ENCODE data around the gene MTHFD2L. TPM values are rescaled to one million over a fixed set of nuclear protein-coding genes. Genes with fewer than 3 reads are reported as not detected.

The MTHFD2L gene
- polyA plus RNA-seq, 3 donors, result 4.3 to 7.0 (median 4.8) TPM

DNA sequence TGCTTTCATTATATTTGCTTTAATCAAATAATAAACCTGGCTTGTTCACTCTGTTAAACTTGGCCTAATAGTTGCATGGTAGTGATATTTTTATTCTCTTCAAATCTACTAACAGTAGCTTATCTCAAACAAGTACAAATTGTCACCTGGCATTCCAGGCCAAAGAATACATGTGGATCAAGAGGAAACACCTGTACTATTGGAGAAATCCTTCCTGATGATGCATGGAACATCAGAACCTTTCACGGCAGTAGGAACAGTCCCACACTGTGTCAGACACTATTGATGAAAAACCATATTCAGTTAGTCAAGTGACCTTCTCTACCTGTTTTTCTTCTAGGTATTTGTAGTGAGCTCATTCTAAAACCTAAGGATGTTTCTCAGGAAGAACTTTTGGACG lies 17.0 kb downstream of the MTHFD2L start:
- H3K9ac ChIP-seq (ENCODE audit: insufficient read depth, low read length, poor library complexity, severe bottlenecking), result no peak overlapping the region
- no peak for DNase-seq
- no peaks in the 10 kb centered on the region for H3K36me3 ChIP-seq (replicated peaks in 1 of 2; ENCODE audit: control insufficient read depth in 1 of 2, insufficient read depth in 2 of 2, low read length in 2 of 2)
- no peaks in the 10 kb centered on the region for H3K27me3 ChIP-seq (ENCODE audit: control insufficient read depth in 2 of 2, insufficient read depth in 2 of 2, low read length in 2 of 2)
- H3K36me3 Mint-ChIP-seq, result peaks cover 2 to 7% of the 10 kb centered on the region in 2 donors
- no CpG with 5 or more reads among the region's 2 CpGs for WGBS (ENCODE audit: insufficient coverage)
- H3K27me3 Mint-ChIP-seq (ENCODE audit: low read depth in 3 of 3), result no peaks in the 10 kb centered on the region
- H3K27ac ChIP-seq (ENCODE audit: low read depth in 1 of 2, low read length in 2 of 2), result no peak overlapping the region
- no peak overlapping the region for H3K27ac Mint-ChIP-seq
- H3K4me3 Mint-ChIP-seq, result no peak overlapping the region
- no peaks in the 10 kb centered on the region for H3K9me3 ChIP-seq (replicated peaks in 1 of 2; ENCODE audit: control insufficient read depth in 1 of 2, insufficient read depth in 1 of 2, low read length in 2 of 2)
- intact Hi-C loops (cut with micrococcal nuclease), result no loop called here
- H3K9me3 Mint-ChIP-seq, result peaks cover 0 to 2% (median 0%) of the 10 kb centered on the region in 7 donors
- H3K4me2 ChIP-seq (replicated peaks; ENCODE audit: extremely low read depth, low read length, poor library complexity, severe bottlenecking), result no peak overlapping the region
- H3K4me1 Mint-ChIP-seq, result no peaks in the 10 kb centered on the region
- no peaks in the 10 kb centered on the region for H3K4me1 ChIP-seq (ENCODE audit: control insufficient read depth in 1 of 2, insufficient read depth in 2 of 2, low read length in 2 of 2)
- TF ChIP-seq, protein P1, sequence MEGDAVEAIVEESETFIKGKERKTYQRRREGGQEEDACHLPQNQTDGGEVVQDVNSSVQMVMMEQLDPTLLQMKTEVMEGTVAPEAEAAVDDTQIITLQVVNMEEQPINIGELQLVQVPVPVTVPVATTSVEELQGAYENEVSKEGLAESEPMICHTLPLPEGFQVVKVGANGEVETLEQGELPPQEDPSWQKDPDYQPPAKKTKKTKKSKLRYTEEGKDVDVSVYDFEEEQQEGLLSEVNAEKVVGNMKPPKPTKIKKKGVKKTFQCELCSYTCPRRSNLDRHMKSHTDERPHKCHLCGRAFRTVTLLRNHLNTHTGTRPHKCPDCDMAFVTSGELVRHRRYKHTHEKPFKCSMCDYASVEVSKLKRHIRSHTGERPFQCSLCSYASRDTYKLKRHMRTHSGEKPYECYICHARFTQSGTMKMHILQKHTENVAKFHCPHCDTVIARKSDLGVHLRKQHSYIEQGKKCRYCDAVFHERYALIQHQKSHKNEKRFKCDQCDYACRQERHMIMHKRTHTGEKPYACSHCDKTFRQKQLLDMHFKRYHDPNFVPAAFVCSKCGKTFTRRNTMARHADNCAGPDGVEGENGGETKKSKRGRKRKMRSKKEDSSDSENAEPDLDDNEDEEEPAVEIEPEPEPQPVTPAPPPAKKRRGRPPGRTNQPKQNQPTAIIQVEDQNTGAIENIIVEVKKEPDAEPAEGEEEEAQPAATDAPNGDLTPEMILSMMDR (IDR thresholded peaks at IDR 0.05), result no peak
- H3K4me3 ChIP-seq (replicated peaks in 1 of 3; ENCODE audit: low read depth in 2 of 3, low read length in 3 of 3), result no peak overlapping the region
- H3K79me2 ChIP-seq (ENCODE audit: insufficient read depth, low read length), result no peaks in the 10 kb centered on the region
- H2AFZ ChIP-seq (ENCODE audit: insufficient read depth, low read depth, low read length, poor library complexity, severe bottlenecking), result no peak overlapping the region
- no peaks in the 10 kb centered on the region for H4K20me1 ChIP-seq (ENCODE audit: insufficient read depth, low read length)

DNA sequence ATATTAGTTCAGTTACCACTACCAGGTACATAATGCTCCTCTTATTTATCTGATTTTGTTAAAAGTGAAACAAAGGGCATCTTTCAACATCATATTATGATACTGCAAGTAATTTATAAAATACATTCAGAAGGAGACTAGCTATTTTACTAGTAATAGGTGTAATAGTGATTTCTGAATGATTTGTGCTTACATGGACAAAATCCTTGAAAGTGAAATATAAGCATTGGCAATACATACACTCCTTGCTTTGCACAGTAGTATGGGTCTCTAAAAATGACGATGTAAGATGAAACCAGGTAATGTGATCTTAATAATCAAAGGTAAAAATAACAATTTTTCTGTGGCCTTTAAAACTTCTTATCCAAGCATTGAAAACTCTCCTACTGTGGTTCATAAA lies 17.5 kb downstream of the MTHFD2L start:
- no peak overlapping the region for H3K4me3 ChIP-seq (replicated peaks in 1 of 3; ENCODE audit: low read depth in 2 of 3, low read length in 3 of 3)
- H3K79me2 ChIP-seq (ENCODE audit: insufficient read depth, low read length), result no peaks in the 10 kb centered on the region
- intact Hi-C loops (cut with micrococcal nuclease), result no loop called here
- peaks cover 0 to under 1% (median 0%) of the 10 kb centered on the region in 7 donors for H3K9me3 Mint-ChIP-seq
- no peaks in the 10 kb centered on the region for H3K4me1 ChIP-seq (ENCODE audit: control insufficient read depth in 1 of 2, insufficient read depth in 2 of 2, low read length in 2 of 2)
- no peak for DNase-seq
- no peak overlapping the region for H3K27ac Mint-ChIP-seq
- no peaks in the 10 kb centered on the region for H3K36me3 ChIP-seq (replicated peaks in 1 of 2; ENCODE audit: control insufficient read depth in 1 of 2, insufficient read depth in 2 of 2, low read length in 2 of 2)
- TF ChIP-seq, protein P1 (IDR thresholded peaks at IDR 0.05), result no peak
- no peaks in the 10 kb centered on the region for H4K20me1 ChIP-seq (ENCODE audit: insufficient read depth, low read length)
- no peak overlapping the region for H3K9ac ChIP-seq (ENCODE audit: insufficient read depth, low read length, poor library complexity, severe bottlenecking)
- H3K9me3 ChIP-seq (replicated peaks in 1 of 2; ENCODE audit: control insufficient read depth in 1 of 2, insufficient read depth in 1 of 2, low read length in 2 of 2), result no peaks in the 10 kb centered on the region
- peaks cover 2 to 7% of the 10 kb centered on the region in 2 donors for H3K36me3 Mint-ChIP-seq
- no peak overlapping the region for H3K4me2 ChIP-seq (replicated peaks; ENCODE audit: extremely low read depth, low read length, poor library complexity, severe bottlenecking)
- no peaks in the 10 kb centered on the region for H3K27me3 Mint-ChIP-seq (ENCODE audit: low read depth in 3 of 3)
- no peak overlapping the region for H2AFZ ChIP-seq (ENCODE audit: insufficient read depth, low read depth, low read length, poor library complexity, severe bottlenecking)
- no peaks in the 10 kb centered on the region for H3K27me3 ChIP-seq (ENCODE audit: control insufficient read depth in 2 of 2, insufficient read depth in 2 of 2, low read length in 2 of 2)
- H3K27ac ChIP-seq (ENCODE audit: low read depth in 1 of 2, low read length in 2 of 2), result no peak overlapping the region
- no peaks in the 10 kb centered on the region for H3K4me1 Mint-ChIP-seq
- no CpG with 5 or more reads among the region's 1 CpG for WGBS (ENCODE audit: insufficient coverage)
- H3K4me3 Mint-ChIP-seq, result no peak overlapping the region

Measured in CD14-positive monocyte (primary cell).